GM21717 (cell line): ENCODE measurements around the gene TOR3A.
A peak's percentile ranks its signal among the peaks of the same experiment; 100 is the strongest.

Experiments used
- ATAC-seq: cut with Tn5 transposase; IDR thresholded peaks from one replicate; pipeline ENCODE4 v1.9.1; 2021; ENCODE audit warnings: mild to moderate bottlenecking, moderate library complexity; ENCODE audit not compliant: unreplicated experiment

TOR3A gene

GRCh38 chr1:179066471-179066870 is 15.4 kb upstream of the TOR3A start:
- no peak for ATAC-seq

DNA sequence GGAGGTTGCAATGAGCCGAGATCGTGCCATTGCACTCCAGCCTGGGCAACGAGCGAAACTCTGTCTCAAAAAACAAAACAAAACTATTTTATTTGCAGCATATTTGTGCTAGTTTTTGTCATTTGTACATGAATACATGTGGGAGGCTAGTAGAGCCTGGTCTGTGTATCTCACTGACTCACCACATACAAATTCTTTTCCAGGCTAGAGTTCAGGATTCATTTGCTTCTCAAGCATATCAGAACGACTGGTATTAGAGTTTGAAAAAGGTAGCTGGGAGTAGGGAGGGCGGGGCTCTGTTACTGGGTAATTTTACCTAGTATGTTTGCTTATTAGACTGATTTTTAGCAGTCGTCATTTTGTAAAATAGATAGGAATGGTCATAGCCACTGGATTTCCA is 4.5 kb upstream of the TOR3A start:
- ATAC-seq = no peak

- no peak for ATAC-seq
These were observed 2.6 kb upstream of the TOR3A start for GRCh38 chr1:179079113-179079761.

DNA sequence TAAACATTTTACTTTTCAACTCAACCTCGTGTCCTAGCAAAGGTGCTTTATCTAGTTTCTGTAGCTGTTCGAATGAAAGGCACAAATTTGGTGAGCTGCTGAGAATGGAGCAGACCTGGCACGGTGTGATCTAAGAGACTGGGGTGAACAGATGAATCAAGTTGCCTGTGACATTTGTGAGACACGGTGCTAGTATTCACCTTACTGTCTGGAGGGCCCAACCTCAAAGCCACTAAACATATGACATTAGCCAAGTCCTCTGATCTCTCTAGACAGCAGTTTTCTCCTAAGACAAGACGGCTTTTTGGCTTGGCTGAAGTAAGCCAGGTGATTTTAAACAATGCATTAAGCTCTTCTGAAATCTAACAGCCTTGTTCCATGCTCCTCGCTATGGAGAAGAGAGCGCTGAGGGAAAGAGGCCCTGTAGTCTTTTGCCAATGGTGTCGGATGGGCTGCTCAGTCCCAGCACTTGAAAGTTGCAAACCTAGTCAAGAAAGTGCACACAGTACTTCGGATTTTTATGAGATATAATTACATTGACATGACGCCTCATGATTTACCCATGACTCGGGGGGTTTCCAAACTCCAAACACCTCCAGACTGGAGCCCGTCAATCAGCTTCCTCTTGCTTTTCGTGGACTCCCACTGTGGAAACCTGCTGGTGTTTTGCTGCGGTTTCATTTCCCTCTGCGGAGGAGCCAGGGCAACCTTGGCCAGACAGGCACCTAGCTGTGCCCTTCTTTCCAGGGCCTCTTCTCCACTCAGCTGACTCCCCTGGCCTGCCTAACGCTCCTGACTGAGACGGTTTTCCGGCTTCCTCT is 794 bp upstream of the TOR3A start:
- no peak for ATAC-seq

- ATAC-seq = peak; percentile 16
These were observed 596 bp downstream of the TOR3A start for GRCh38 chr1:179082333-179082998.

GRCh38 chr1:179082999-179083335 is 1.1 kb downstream of the TOR3A start:
- no peak for ATAC-seq

DNA sequence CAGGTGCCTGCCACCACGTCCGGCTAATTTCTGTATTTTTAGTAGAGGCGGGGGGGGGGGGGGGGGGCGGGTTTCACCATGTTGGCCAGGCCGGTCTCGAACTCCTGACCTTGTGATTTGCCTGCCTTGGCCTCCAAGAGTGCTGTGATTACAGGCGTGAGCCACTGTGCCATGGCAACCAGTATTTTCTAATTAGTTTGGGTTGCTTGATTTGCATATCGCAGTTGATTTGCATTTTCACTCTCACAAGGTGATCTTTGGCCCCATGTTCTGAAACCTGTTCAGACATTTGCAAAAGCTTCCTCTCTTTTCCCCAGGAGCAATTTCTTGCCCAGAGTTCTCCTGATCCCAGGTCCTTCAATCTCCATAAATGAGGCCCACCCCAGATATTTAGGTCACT is 1.7 kb downstream of the TOR3A start:
- ATAC-seq = no peak

GRCh38 chr1:179087665-179088064 is 5.8 kb downstream of the TOR3A start:
- no peak for ATAC-seq

- ATAC-seq = no peak
These were observed 8.1 kb downstream of the TOR3A start for GRCh38 chr1:179089827-179090482.

GRCh38 chr1:179090522-179090921 is 8.7 kb downstream of the TOR3A start:
- ATAC-seq = no peak

DNA sequence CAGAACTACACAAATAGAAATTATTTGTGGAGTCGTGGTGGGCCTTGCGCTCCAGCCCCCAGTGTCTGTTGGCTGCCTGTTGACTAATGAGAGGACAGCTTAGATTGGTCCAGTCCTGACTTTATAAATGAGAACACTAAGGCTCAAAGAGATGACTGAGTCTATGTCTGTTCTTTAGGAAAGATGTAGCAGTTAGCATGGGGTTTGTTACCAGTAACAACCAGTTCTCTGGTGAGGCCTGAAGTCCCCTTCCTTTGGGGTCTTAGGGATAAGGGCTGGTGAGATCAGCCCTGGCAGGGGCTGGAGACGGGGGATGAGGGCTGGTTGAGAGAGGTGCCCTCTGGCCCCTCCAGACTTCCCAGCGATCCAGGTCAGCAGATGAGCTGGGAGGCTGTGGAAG is 9.1 kb downstream of the TOR3A start:
- no peak for ATAC-seq

GRCh38 chr1:179091691-179092165 is 9.9 kb downstream of the TOR3A start:
- no peak for ATAC-seq

- ATAC-seq = no peak
These were observed 11.1 kb downstream of the TOR3A start for GRCh38 chr1:179092896-179093461.

- no peak for ATAC-seq
These were observed 12.9 kb downstream of the TOR3A start for GRCh38 chr1:179094818-179095217.

GRCh38 chr1:179095377-179095776 is 13.5 kb downstream of the TOR3A start:
- ATAC-seq = no peak

DNA sequence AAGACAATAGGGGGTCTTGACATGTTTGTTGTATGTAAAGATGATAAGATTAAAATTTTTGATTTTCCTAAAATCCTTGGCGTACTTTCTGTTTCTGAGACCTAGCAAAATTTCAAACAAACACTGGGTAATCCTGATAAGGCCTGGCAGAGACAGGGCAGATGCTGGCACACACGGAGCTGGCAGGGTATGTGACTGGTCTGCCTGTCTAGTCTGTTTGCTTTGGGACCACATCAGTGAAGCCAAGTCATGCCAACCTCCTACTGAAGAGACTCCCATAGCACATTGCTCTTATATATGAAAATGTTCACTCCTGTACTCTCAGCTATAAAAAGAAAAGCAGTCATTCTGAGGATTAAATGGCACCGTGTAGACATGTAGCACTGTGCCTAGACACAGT is 14.1 kb downstream of the TOR3A start:
- ATAC-seq = no peak

DNA sequence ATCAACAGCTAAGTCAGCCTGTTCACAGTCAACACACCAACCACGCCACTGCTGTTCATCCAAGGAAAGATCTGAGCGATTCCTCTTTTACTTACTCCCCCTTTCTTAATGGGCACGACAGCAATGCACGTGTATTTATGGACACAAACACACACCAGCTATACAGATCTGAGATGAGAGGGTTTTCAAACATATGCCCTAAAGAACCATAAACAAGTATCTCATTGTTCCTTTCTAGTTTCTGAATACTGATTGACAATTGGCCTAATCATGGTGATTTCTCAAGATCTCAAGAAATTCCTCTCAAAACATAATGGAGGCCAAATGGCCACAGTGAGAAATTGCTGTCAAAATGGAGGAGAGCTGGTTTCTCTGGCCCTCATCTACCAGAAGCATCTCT is 18.0 kb downstream of the TOR3A start:
- no peak for ATAC-seq

DNA sequence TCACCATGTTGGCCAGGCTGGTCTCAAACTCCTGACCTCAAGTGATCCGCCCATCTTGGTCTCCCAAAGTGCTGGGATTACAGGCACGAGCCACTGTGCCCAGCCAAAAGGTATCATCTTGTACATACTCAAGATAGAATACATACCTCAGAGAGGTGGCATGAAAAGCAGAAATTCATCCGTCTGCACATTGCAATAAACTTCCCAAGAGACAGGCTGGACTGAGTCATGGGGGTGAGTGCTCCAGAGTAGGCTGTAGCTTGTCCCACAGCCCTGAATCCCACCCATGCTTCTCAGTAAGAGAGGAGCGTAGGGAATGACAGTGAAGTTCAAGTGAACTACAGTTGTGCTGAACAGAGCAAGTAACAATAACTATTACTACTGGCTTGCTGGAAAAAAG is 19.7 kb downstream of the TOR3A start:
- no peak for ATAC-seq

GRCh38 chr1:179103999-179104398 is 22.1 kb downstream of the TOR3A start:
- no peak for ATAC-seq

DNA sequence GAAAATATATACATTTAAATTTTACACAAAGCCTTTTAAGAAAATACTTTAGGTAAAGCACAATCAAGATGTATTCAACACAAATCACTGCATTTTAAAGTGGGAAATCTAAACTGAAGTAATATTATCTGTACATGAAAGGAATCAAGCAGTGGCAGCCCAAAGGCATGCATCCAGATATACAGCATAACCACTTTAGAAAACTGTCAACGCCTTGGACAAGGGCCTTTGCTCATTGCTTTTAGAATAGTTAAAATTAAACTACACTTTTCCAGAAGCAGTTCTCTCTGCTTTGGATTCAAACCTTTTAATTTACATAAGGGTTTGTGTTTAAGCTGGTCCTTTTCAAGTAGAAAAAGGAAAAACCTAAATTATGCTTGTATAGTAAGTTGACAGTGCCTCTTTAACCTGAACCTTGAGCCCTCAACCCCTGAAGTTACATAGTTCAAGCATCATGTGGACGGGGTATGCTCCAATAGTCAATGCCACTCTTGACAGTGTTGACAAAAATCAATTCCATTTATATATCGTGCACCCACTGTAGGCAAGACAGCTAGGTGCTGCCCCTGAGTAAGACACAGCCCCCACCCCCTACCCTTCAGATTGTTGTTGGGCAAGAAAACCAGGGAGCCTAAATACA is 22.9 kb downstream of the TOR3A start:
- ATAC-seq = no peak

DNA sequence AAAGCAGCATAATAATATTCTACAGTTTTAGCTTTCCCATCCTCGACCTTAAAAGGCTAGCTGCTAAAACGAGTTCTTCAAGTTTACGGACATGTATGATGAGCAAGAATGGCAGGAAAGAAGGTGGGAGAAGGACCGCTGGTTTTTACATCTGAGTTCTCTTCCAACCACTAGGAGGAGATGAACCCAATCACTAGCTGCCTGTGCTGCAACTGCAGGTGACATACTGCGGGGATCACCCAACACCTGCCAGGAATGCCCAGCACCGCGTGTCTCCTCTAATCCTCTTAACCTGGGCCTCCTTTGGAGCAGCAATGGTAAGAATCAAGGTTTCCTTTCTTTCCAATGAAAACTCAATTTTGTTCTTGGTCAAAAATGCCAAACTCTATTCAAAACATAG is 23.5 kb downstream of the TOR3A start:
- ATAC-seq = no peak
